Psoas muscle (tissue), 8 donors: ENCODE results near the gene TSPAN8. TPM values are rescaled to one million over a fixed set of nuclear protein-coding genes. Genes with fewer than 3 reads are reported as not detected.

ENCODE experiments used
- ATAC-seq, 4 donors: fragments of 200-7000 bp; cut with Tn5 transposase; one replicate each; pipeline ENCODE4 v1.9.1; 2020; ENCODE audit warnings: moderate library complexity in 3 of 4, mild to moderate bottlenecking in 2 of 4
- DNase-seq, 2 donors: peaks; one replicate each; pipeline ENCODE4 v3.0.0-alpha.2; 2020
- H3K27ac ChIP-seq: fragments of 200-600 bp; one replicate; pipeline ENCODE4 v1.8.0; 2022
- H3K27me3 ChIP-seq, 3 donors: fragments of 200-600 bp in 1 of 3; one replicate each; pipeline versions ENCODE4 v1.6.1 to v1.8.0; 2013 to 2022; ENCODE audit warnings: low read length in 2 of 3, mild to moderate bottlenecking in 2 of 3, moderate library complexity in 1 of 3; ENCODE audit not compliant: insufficient read depth in 3 of 3
- H3K36me3 ChIP-seq, 2 donors: fragments of 200-600 bp in 1 of 2; one replicate each; pipeline versions ENCODE4 v1.6.1 to v1.8.0; 2013 to 2022; ENCODE audit warnings: low read depth in 1 of 2, mild to moderate bottlenecking in 1 of 2, moderate library complexity in 1 of 2; ENCODE audit not compliant: insufficient read depth in 1 of 2
- H3K4me1 ChIP-seq: fragments of 200-600 bp; one replicate; pipeline ENCODE4 v1.8.0; 2022
- H3K4me3 ChIP-seq: fragments of 200-600 bp; one replicate; pipeline ENCODE4 v1.8.0; 2022; ENCODE audit warnings: mild to moderate bottlenecking
- H3K9me3 ChIP-seq: fragments of 200-600 bp; one replicate; pipeline ENCODE4 v1.8.0; 2022
- CTCF ChIP-seq: fragments of 200-600 bp; IDR thresholded peaks from one replicate; pipeline ENCODE4 v1.8.0; 2022; ENCODE audit warnings: antibody characterized with exemption
- WGBS, 3 donors: extraction: QIAGEN DNeasy Blood & Tissue Kit; methylation state at CpG; one replicate each; pipeline versions ENCODE4 v1.1.6 to v1.1.7; 2013; 5-methylcytosine and 5-hydroxymethylcytosine counted together
- intact Hi-C, 2 donors: fragments of 100-400 bp; cut with DNase I; formaldehyde crosslinking; loops; one replicate each; pipeline versions ENCODE4 v1.11.0 to v1.14.2; 2022
- polyA plus RNA-seq, 3 donors: library from polyadenylated mRNA; stranded (reverse); fragments of 200-250 nt; gene quantifications; one replicate each; pipeline ENCODE4 v1.2.3, GENCODE V29; 2013
- total RNA-seq, 4 donors: library from RNA; stranded (reverse); fragmentation: NEBNext Ultra II Directional in 2 of 4; extraction: Animal tissue kit (Norgen Biotek cat#: 25700) in 2 of 4; gene quantifications; one replicate each; pipeline versions ENCODE4 v1.2.1 to v1.2.4, GENCODE V29; 2021 to 2023
- donor health status: healthy with polysubstance abuse.
- donor health status: DM: no; HTN: no; CAD: no; lungs with moderate emphysema.
- donor health status: Bipolar disorder and iron deficiency.
- donor health status: healthy.
- donor health status: DM: yes; HTN: yes; CAD: no.
- donor health status: DM: no; HTN: no; CAD: no.
- donor health status: DM: no; HTN: no; CAD: no.
- donor health status: DM: yes; HTN: yes; CAD: no.

The TSPAN8 gene
- total and polyA plus RNA-seq, 7 donors, result 1.4 to 63.1 (median 10.9) TPM

- no peak for ATAC-seq
- intact Hi-C loops, result no loop called here
Measured at GRCh38 chr12:71105956-71106355, 51.8 kb downstream of the TSPAN8 start.

GRCh38 chr12:71092290-71092689 is 65.5 kb downstream of the TSPAN8 start:
- intact Hi-C loops, result no loop called here
- Histone ChIP-seq H3K4me1 (no peaks in the 10 kb centered on the region), H3K9me3 (peaks cover 6% of the 10 kb centered on the region), H3K36me3 (no peaks in the 10 kb centered on the region), H3K4me3 (no peak overlapping the region), H3K27ac (no peak overlapping the region), H3K27me3 (no peaks in the 10 kb centered on the region)
- DNase-seq, result no peak
- no peak for ATAC-seq
- no peak for TF ChIP-seq CTCF
- 48 to 77% (median 48%) methylated on average over 2 of the region's 2 CpGs for WGBS, 3 donors

More at GRCh38 chr12:71105956-71106355, 51.8 kb downstream of the TSPAN8 start:
- DNase-seq, result no peak
- Histone ChIP-seq H3K27me3 (no peaks in the 10 kb centered on the region), H3K4me3 (no peak overlapping the region), H3K27ac (no peak overlapping the region), H3K9me3 (no peaks in the 10 kb centered on the region), H3K4me1 (no peaks in the 10 kb centered on the region), H3K36me3 (peaks cover 0 to 6% of the 10 kb centered on the region in 2 donors)
- no peak for TF ChIP-seq CTCF

GRCh38 chr12:71090971-71091370 is 66.8 kb downstream of the TSPAN8 start:
- no peak for ATAC-seq
- Histone ChIP-seq H3K4me3 (no peak overlapping the region), H3K36me3 (no peaks in the 10 kb centered on the region), H3K9me3 (peaks cover 6% of the 10 kb centered on the region), H3K4me1 (no peaks in the 10 kb centered on the region), H3K27ac (no peak overlapping the region), H3K27me3 (no peaks in the 10 kb centered on the region)
- 67 to 82% (median 80%) methylated on average over 1 of the region's 1 CpG for WGBS, 3 donors
- intact Hi-C loops, result no loop called here
- TF ChIP-seq CTCF, result no peak
- no peak for DNase-seq

GRCh38 chr12:71085575-71085974 is 72.2 kb downstream of the TSPAN8 start:
- ATAC-seq (no peak), DNase-seq (no peak)
- Histone ChIP-seq H3K27me3 (no peaks in the 10 kb centered on the region), H3K36me3 (no peaks in the 10 kb centered on the region), H3K4me1 (no peaks in the 10 kb centered on the region), H3K27ac (no peak overlapping the region), H3K4me3 (no peak overlapping the region), H3K9me3 (peaks cover 3% of the 10 kb centered on the region)
- 78 to 96% (median 85%) methylated on average over 1 of the region's 1 CpG for whole genome bisulfite sequencing, 3 donors
- intact Hi-C loops, result no loop called here
- TF ChIP-seq CTCF, result no peak

GRCh38 chr12:71075743-71076142 is 82.1 kb downstream of the TSPAN8 start:
- TF ChIP-seq CTCF, result no peak
- no peak overlapping the region for H3K27ac ChIP-seq
- no peak for ATAC-seq
- no peak overlapping the region for H3K4me3 ChIP-seq
- no peaks in the 10 kb centered on the region for H3K9me3 ChIP-seq
- intact Hi-C loops, result no loop called here
- H3K36me3 ChIP-seq, result no peaks in the 10 kb centered on the region
- H3K27me3 ChIP-seq, result no peaks in the 10 kb centered on the region
- no peak for DNase-seq
- WGBS, 3 donors, result 70 to 74% (median 73%) methylated on average over 2 of the region's 2 CpGs
- no peaks in the 10 kb centered on the region for H3K4me1 ChIP-seq
